ENCODE data around the gene ADAMTSL3.

Gene ADAMTSL3

GRCh38 chr15:83918011-83918410, 264.1 kb downstream of the ADAMTSL3 start:
- no peak for DNase-seq (ENCODE audit: low read depth in 2 of 2)

GRCh38 chr15:83919319-83919830, 265.5 kb downstream of the ADAMTSL3 start:
- no peak for DNase-seq (ENCODE audit: low read depth in 2 of 2)

- DNase-seq (ENCODE audit: low read depth in 2 of 2) = no peak
These were observed 266.1 kb downstream of the ADAMTSL3 start for GRCh38 chr15:83919978-83920510.

- DNase-seq (ENCODE audit: low read depth in 2 of 2) = no peak
These were observed 268.8 kb downstream of the ADAMTSL3 start for GRCh38 chr15:83922649-83923294.

GRCh38 chr15:83926116-83926515, 272.2 kb downstream of the ADAMTSL3 start:
- no peak for DNase-seq (ENCODE audit: low read depth in 2 of 2)

GRCh38 chr15:83927704-83928391, 273.9 kb downstream of the ADAMTSL3 start:
- no peak for DNase-seq (ENCODE audit: low read depth in 2 of 2)

GRCh38 chr15:83928392-83928734, 274.4 kb downstream of the ADAMTSL3 start:
- no peak for DNase-seq (ENCODE audit: low read depth in 2 of 2)

- DNase-seq (ENCODE audit: low read depth in 2 of 2) = no peak
These were observed 275.0 kb downstream of the ADAMTSL3 start for GRCh38 chr15:83928878-83929418.

GRCh38 chr15:83929619-83930018, 275.7 kb downstream of the ADAMTSL3 start:
- DNase-seq (ENCODE audit: low read depth in 2 of 2) = no peak

GRCh38 chr15:83930392-83931212, 276.7 kb downstream of the ADAMTSL3 start:
- DNase-seq (ENCODE audit: low read depth in 2 of 2) = no peak

GRCh38 chr15:83935774-83936173, 281.9 kb downstream of the ADAMTSL3 start:
- DNase-seq (ENCODE audit: low read depth in 2 of 2) = no peak

- DNase-seq (ENCODE audit: low read depth in 2 of 2) = no peak
These were observed 286.2 kb downstream of the ADAMTSL3 start for GRCh38 chr15:83940136-83940535.

- no peak for DNase-seq (ENCODE audit: low read depth in 2 of 2)
These were observed 289.1 kb downstream of the ADAMTSL3 start for GRCh38 chr15:83943043-83943442.

GRCh38 chr15:83943849-83944404, 290.0 kb downstream of the ADAMTSL3 start:
- DNase-seq (ENCODE audit: low read depth in 2 of 2) = no peak

GRCh38 chr15:83947156-83947555, 293.2 kb downstream of the ADAMTSL3 start:
- DNase-seq (ENCODE audit: low read depth in 2 of 2) = no peak

- DNase-seq (ENCODE audit: low read depth in 2 of 2) = no peak
These were observed 300.6 kb downstream of the ADAMTSL3 start for GRCh38 chr15:83954506-83954905.

- DNase-seq (ENCODE audit: low read depth in 2 of 2) = no peak
These were observed 301.9 kb downstream of the ADAMTSL3 start for GRCh38 chr15:83955806-83956265.

GRCh38 chr15:83956887-83957286, 303.0 kb downstream of the ADAMTSL3 start:
- DNase-seq (ENCODE audit: low read depth in 2 of 2) = no peak

- no peak for DNase-seq (ENCODE audit: low read depth in 2 of 2)
These were observed 305.6 kb downstream of the ADAMTSL3 start for GRCh38 chr15:83959477-83959876.

GRCh38 chr15:83960192-83960829, 306.4 kb downstream of the ADAMTSL3 start:
- DNase-seq (ENCODE audit: low read depth in 2 of 2) = no peak

GRCh38 chr15:83961311-83961710, 307.4 kb downstream of the ADAMTSL3 start:
- no peak for DNase-seq (ENCODE audit: low read depth in 2 of 2)

Data from stimulated activated CD4-positive, alpha-beta T cell treated with anti-CD3 and anti-CD28 coated beads, Interleukin-12 subunit alpha, Interleukin-12 subunit beta, amount 100 ng/mL, for 24 hours (primary cell).